H9 (cell line): ENCODE results near the gene PCNX3. TPM values are rescaled to one million over a fixed set of nuclear protein-coding genes. Genes with fewer than 3 reads are reported as not detected.
A peak's percentile ranks its signal among the peaks of the same experiment; 100 is the strongest.

Source experiments
- DNase-seq: peaks from one replicate; pipeline ENCODE4 v3.0.0-alpha.2; 2017
- H2AFZ ChIP-seq: one replicate; pipeline ENCODE4 v1.6.1; 2013; ENCODE audit warnings: mild to moderate bottlenecking, low read length, control low read depth, moderate library complexity
- H2AK5ac ChIP-seq: 2 replicates; pipeline ENCODE4 v1.6.1; 2013; ENCODE audit warnings: low read length, control low read depth, mixed read lengths; ENCODE audit not compliant: insufficient read length
- H2BK120ac ChIP-seq: one replicate; pipeline ENCODE4 v1.6.1; 2013; ENCODE audit warnings: low read depth, mild to moderate bottlenecking, low read length, control low read depth, inconsistent platforms; ENCODE audit not compliant: poor library complexity, severe bottlenecking
- H2BK12ac ChIP-seq: 2 replicates; pipeline ENCODE4 v1.6.1; 2013; ENCODE audit warnings: low read length, control low read depth, mixed read lengths, low read depth; ENCODE audit not compliant: insufficient read length
- H2BK15ac ChIP-seq: 2 replicates; pipeline ENCODE4 v1.6.1; 2013; ENCODE audit warnings: low read depth, low read length, control low read depth
- H2BK20ac ChIP-seq: one replicate; pipeline ENCODE4 v1.6.1; 2013; ENCODE audit warnings: low read depth, mild to moderate bottlenecking, low read length, control low read depth, inconsistent platforms; ENCODE audit not compliant: poor library complexity, severe bottlenecking
- H2BK5ac ChIP-seq: 2 replicates; pipeline ENCODE4 v1.6.1; 2013; ENCODE audit warnings: low read length, control low read depth, mixed read lengths; ENCODE audit not compliant: insufficient read length
- H3K14ac ChIP-seq: 2 replicates; pipeline ENCODE4 v1.6.1; 2013; ENCODE audit warnings: low read length, control low read depth; ENCODE audit not compliant: insufficient read depth
- H3K18ac ChIP-seq: 2 replicates; pipeline ENCODE4 v1.6.1; 2013; ENCODE audit warnings: low read depth, mild to moderate bottlenecking, mixed read lengths, low read length, control low read depth; ENCODE audit not compliant: insufficient read length
- H3K23ac ChIP-seq: 2 replicates; pipeline ENCODE4 v1.6.1; 2013; ENCODE audit warnings: low read length, control low read depth, mixed read lengths, low read depth; ENCODE audit not compliant: insufficient read length
- H3K23me2 ChIP-seq: 2 replicates; pipeline ENCODE4 v1.6.1; 2013; ENCODE audit warnings: low read depth, mild to moderate bottlenecking, mixed read lengths, low read length, control low read depth; ENCODE audit not compliant: insufficient read length, poor library complexity, severe bottlenecking
- H3K27ac ChIP-seq: 2 replicates; pipeline ENCODE4 v1.5.1; 2013; ENCODE audit warnings: low read length, control low read depth, mixed read lengths, low read depth; ENCODE audit not compliant: insufficient read length
- H3K27me3 ChIP-seq: 2 replicates; pipeline ENCODE4 v1.6.1; 2013; ENCODE audit warnings: low read length, control low read depth, inconsistent platforms; ENCODE audit not compliant: insufficient read depth
- H3K4ac ChIP-seq: 2 replicates; pipeline ENCODE4 v1.6.1; 2013; ENCODE audit warnings: low read depth, mild to moderate bottlenecking, control low read depth, inconsistent platforms, low read length, moderate library complexity
- H3K4me1 ChIP-seq: 2 replicates; pipeline ENCODE4 v1.6.1; 2013; ENCODE audit warnings: low read length, control low read depth, inconsistent platforms; ENCODE audit not compliant: insufficient read depth
- H3K4me2 ChIP-seq: 2 replicates; pipeline ENCODE4 v1.6.1; 2013; ENCODE audit warnings: low read length, control low read depth, mixed read lengths; ENCODE audit not compliant: insufficient read length, insufficient read depth
- H3K56ac ChIP-seq: 2 replicates; pipeline ENCODE4 v1.6.1; 2013; ENCODE audit warnings: low read depth, mild to moderate bottlenecking, mixed read lengths, low read length, control low read depth; ENCODE audit not compliant: insufficient read length
- H3K79me1 ChIP-seq: 2 replicates; pipeline ENCODE4 v1.6.1; 2013; ENCODE audit warnings: low read depth, mild to moderate bottlenecking, moderate library complexity, low read length, control low read depth, inconsistent platforms; ENCODE audit not compliant: insufficient read depth, poor library complexity, severe bottlenecking
- H3K79me2 ChIP-seq: 2 replicates; pipeline ENCODE4 v1.6.1; 2013; ENCODE audit warnings: low read length, control low read depth, inconsistent platforms; ENCODE audit not compliant: insufficient read depth
- H3K9ac ChIP-seq: 2 replicates; pipeline ENCODE4 v1.6.1; 2013; ENCODE audit warnings: low read length, control low read depth, mixed read lengths; ENCODE audit not compliant: insufficient read length; ENCODE audit errors: extremely low read depth
- H3K9me3 ChIP-seq: one replicate; pipeline ENCODE4 v1.6.1; 2013; ENCODE audit warnings: low read depth, low read length, inconsistent platforms; ENCODE audit not compliant: control insufficient read depth
- H3T11ph ChIP-seq: one replicate; pipeline ENCODE4 v1.6.1; 2013; ENCODE audit warnings: mild to moderate bottlenecking, low read length, control low read depth, inconsistent platforms
- H4K20me1 ChIP-seq: one replicate; pipeline ENCODE4 v1.6.1; 2013; ENCODE audit not compliant: control insufficient read depth, insufficient read length, insufficient read depth
- H4K5ac ChIP-seq: 2 replicates; pipeline ENCODE4 v1.6.1; 2013; ENCODE audit warnings: low read depth, mild to moderate bottlenecking, mixed read lengths, low read length, control low read depth; ENCODE audit not compliant: insufficient read length
- H4K8ac ChIP-seq: replicated peaks from 2 replicates; pipeline ENCODE4 v1.6.1; 2013; ENCODE audit warnings: low read length, control low read depth, mixed read lengths, low read depth; ENCODE audit not compliant: insufficient read length
- H4K91ac ChIP-seq: 2 replicates; pipeline ENCODE4 v1.6.1; 2013; ENCODE audit warnings: low read depth, mild to moderate bottlenecking, moderate library complexity, mixed read lengths, low read length, control low read depth; ENCODE audit not compliant: insufficient read length
- H3K27ac Mint-ChIP-seq, 3 experiments: 2 replicates in 2 of 3; 3 replicates in 1 of 3; pipeline ENCODE4 v1.8.0; 2020 to 2021; ENCODE audit warnings: mixed read lengths in 3 of 3, mild to moderate bottlenecking in 1 of 3, moderate library complexity in 1 of 3
- H3K27me3 Mint-ChIP-seq: 2 replicates; pipeline ENCODE4 v1.8.0; 2021; ENCODE audit warnings: low read depth, mild to moderate bottlenecking, moderate library complexity, mixed read lengths
- H3K36me3 Mint-ChIP-seq, 3 experiments: 2 replicates in 2 of 3; 3 replicates in 1 of 3; pipeline ENCODE4 v1.8.0; 2020 to 2021; ENCODE audit warnings: low read depth in 3 of 3, mixed read lengths in 3 of 3; ENCODE audit not compliant: insufficient read depth in 1 of 3
- H3K4me1 Mint-ChIP-seq, 2 experiments: 2 replicates each; pipeline ENCODE4 v1.8.0; 2020; ENCODE audit warnings: mixed read lengths in 2 of 2
- H3K4me3 Mint-ChIP-seq, 2 experiments: 2 replicates in 1 of 2; 3 replicates in 1 of 2; pipeline ENCODE4 v1.8.0; 2020 to 2021; ENCODE audit warnings: mild to moderate bottlenecking in 2 of 2, mixed read lengths in 2 of 2, moderate library complexity in 1 of 2
- H3K9me3 Mint-ChIP-seq, 2 experiments: 2 replicates in 1 of 2; 3 replicates in 1 of 2; pipeline ENCODE4 v1.8.0; 2020; ENCODE audit warnings: mild to moderate bottlenecking in 2 of 2, mixed read lengths in 2 of 2, moderate library complexity in 1 of 2
- CTCF ChIP-seq: fragments of 200-600 bp; sonication (generic); conservative IDR thresholded peaks from 3 replicates; pipeline ENCODE4 v1.8.0; 2021; ENCODE audit warnings: antibody characterized with exemption, mild to moderate bottlenecking
- WGBS: extraction: QIAGEN DNeasy Blood & Tissue Kit; methylation state at CpG from one replicate; pipeline ENCODE4 v1.1.7; 2013; ENCODE audit warnings: missing lambda C conversion rate, low lambda C conversion rate, mixed read lengths; ENCODE audit not compliant: insufficient read length; ENCODE audit errors: extremely low coverage; 5-methylcytosine and 5-hydroxymethylcytosine counted together
- total RNA-seq: library from RNA; stranded (reverse); gene quantifications from 2 replicates; pipeline ENCODE4 v1.2.1, GENCODE V29; 2021

Gene PCNX3
- total RNA-seq, 1 experiment from 2014 or later: 50.5 TPM

GRCh38 chr11:65576232-65576866 lies 39.2 kb upstream of the PCNX3 start:
- Histone ChIP-seq H4K91ac (no peak overlapping the region), H3K79me2 (no peaks in the 10 kb centered on the region), H3K27me3 (peaks cover 8% of the 10 kb centered on the region; the same call in 1 of the 2 replicates), H2AFZ (no peak overlapping the region), H3T11ph (no peak overlapping the region), H2AK5ac (no peak overlapping the region), H2BK5ac (no peak overlapping the region), H2BK15ac (no peak overlapping the region; the same call in 1 of the 2 replicates), H4K8ac (no peak overlapping the region), H3K4me1 (no peaks in the 10 kb centered on the region), H3K56ac (no peak overlapping the region), H4K20me1 (no peaks in the 10 kb centered on the region), H3K23me2 (peaks cover 8% of the 10 kb centered on the region), H3K4ac (no peak overlapping the region), H3K9me3 (no peaks in the 10 kb centered on the region), H3K4me2 (peak overlapping the region; percentile 15), H3K79me1 (no peaks in the 10 kb centered on the region), H2BK20ac (no peak overlapping the region), H3K9ac (no peak overlapping the region), H2BK12ac (no peak overlapping the region), H3K27ac (no peak overlapping the region), H2BK120ac (no peak overlapping the region), H4K5ac (no peak overlapping the region), H3K14ac (peak overlapping the region; percentile 41; the same call in 1 of the 2 replicates), H3K18ac (no peak overlapping the region), H3K23ac (no peak overlapping the region)
- DNase-seq: no peak
- H3K4me3 Mint-ChIP-seq: peak overlapping the region; percentile 60 to 73
- no peak for TF ChIP-seq CTCF
- no peak overlapping the region for H3K27ac Mint-ChIP-seq
- no peaks in the 10 kb centered on the region for H3K9me3 Mint-ChIP-seq
- H3K4me1 Mint-ChIP-seq: peaks cover 25 to 43% of the 10 kb centered on the region in 2 experiments
- H3K27me3 Mint-ChIP-seq: peaks cover 31% of the 10 kb centered on the region
- H3K36me3 Mint-ChIP-seq: peaks cover 3 to 7% (median 4%) of the 10 kb centered on the region in 3 experiments; a peak in 4 of 7 replicates
- no CpG with 5 or more reads among the region's 26 CpGs for WGBS
